GM12873 (cell line): ENCODE measurements around the gene EME2.

Source experiments
- TF ChIP-seq, protein P1 (sequence below): IDR thresholded peaks from 2 replicates; pipeline ENCODE4 v1.5.1; 2012; ENCODE audit warnings: low read depth, mild to moderate bottlenecking, moderate library complexity, low read length, control low read depth; ENCODE audit not compliant: insufficient read depth; ENCODE audit errors: missing control alignments

Gene EME2

DNA sequence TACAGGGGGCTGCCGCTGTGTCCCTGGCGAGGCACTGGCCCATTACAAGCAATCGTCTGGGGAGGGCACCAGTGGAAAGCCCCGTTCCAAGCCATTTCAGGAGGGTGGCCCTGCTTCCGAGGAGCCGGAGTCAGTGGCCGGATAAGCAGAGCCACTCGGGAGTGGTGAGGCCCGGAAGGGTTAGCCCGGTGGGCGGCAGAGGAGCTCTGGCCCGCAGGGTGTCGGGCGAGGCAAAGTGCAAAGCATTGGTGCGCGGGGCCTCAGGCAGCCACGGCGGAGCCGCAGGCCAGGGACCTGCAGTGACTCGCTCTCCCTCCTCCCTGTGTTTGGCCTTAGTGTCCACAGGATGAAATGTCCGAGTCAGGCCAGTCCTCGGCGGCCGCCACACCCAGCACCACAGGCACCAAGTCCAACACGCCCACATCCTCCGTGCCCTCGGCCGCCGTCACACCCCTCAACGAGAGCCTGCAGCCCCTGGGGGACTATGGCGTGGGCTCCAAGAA, 25.9 kb upstream of the EME2 start:
- TF ChIP-seq, protein P1, sequence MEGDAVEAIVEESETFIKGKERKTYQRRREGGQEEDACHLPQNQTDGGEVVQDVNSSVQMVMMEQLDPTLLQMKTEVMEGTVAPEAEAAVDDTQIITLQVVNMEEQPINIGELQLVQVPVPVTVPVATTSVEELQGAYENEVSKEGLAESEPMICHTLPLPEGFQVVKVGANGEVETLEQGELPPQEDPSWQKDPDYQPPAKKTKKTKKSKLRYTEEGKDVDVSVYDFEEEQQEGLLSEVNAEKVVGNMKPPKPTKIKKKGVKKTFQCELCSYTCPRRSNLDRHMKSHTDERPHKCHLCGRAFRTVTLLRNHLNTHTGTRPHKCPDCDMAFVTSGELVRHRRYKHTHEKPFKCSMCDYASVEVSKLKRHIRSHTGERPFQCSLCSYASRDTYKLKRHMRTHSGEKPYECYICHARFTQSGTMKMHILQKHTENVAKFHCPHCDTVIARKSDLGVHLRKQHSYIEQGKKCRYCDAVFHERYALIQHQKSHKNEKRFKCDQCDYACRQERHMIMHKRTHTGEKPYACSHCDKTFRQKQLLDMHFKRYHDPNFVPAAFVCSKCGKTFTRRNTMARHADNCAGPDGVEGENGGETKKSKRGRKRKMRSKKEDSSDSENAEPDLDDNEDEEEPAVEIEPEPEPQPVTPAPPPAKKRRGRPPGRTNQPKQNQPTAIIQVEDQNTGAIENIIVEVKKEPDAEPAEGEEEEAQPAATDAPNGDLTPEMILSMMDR: no peak

DNA sequence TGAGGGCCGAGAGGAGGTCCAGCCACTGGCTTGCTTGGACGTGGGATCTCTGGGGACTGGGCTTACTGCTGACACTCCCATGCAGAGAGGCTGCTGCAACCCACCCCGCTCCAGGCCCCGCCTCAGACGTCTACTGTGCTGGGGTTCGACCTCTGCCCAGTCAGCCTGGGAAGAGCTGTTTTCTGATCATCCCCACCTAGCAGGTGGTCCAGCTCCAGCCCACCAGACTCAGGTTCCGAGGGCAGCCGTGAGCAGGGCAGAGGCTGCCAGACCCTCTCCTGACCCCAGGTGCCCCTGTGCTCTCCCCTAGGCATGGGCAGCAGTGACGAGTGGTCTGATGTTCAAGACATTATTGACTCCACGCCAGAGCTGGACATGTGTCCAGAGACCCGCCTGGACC, 24.7 kb upstream of the EME2 start:
- TF ChIP-seq, protein P1: no peak

DNA sequence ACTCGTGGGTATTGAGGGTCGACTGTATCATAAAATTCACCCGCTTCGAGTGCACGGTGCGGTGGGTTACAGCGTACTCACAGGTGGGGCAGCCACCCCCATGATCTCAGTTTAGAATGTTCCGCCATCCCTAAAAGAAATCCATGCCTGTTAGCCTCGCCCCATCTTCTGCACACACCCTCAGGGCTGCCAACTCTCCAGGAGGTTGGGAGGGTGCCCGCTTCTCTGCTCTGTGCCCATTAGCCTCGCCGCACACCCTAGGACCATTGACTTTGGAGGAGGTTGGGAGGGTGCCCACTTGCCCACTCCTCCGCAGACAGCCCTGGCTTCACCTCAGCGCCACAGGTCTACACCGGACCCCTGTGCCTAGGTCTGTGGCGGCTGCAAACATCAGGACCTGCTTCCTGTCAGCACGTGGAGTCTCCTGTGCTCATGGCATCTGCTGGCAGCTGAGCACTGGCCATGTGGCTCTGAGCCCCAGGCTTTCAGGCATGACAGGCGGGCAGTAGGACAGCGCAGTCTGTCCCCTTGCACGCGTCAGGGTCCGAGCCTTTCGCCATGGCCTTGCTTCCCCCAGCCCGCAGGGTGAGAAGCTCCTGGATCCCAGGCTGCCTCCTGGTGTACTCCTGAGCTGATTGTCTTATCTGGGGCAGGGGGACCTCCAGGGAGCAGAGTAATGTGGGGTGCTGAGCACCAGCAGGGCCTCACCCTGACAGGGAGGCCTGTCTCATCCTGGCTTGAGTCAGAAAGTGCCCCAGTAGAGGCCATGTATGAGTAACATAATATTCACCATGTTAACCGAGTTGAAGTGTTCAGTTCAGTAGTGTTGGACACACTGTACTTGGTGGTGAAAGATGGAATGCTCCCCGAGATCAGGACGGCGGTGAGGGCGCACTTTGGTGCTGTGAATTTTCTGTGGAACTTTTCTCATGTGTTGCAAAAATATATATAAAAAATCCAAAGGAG, 23.2 kb upstream of the EME2 start:
- TF ChIP-seq, protein P1: no peak

DNA sequence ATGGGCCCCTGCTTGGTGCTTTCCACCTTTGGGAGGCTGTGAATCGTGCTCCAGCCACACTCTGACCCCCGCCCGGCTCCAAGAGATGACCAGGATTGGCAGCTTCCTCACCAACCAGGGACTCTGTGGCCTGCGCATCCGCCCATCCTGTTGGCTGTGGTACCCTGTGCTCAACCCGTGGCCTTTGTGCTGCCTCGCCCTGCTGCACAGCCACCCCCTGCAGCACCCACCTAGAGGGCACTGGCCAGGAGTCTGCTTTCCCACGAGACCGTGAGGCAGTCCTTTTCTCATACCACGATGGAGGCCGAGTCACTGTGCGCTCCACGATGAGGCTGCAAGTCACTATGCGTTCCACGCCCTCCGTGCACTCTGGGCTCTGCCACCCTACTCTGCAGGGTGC, 20.7 kb upstream of the EME2 start:
- TF ChIP-seq, protein P1: no peak

- TF ChIP-seq, protein P1: no peak
These were observed 19.8 kb upstream of the EME2 start for GRCh38 chr16:1752853-1753252.

DNA sequence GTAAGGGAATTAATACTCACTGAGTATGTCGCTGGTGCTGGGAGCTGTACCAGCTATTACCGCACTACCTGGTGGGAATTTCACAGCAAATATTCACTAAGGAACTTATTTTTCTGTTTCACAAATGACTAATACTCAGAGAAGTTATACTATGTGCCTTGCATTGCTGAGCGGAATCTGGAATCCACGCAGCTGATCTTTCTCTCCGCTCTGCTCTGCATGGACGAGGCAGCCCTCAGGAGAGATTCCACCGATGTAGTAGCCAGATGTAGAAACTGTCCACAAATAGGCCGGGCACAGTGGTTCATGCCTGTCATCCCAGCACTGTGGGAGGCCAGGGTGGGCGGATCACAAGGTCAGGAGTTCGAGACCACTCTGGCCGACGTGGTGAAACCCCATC, 18.4 kb upstream of the EME2 start:
- TF ChIP-seq, protein P1: no peak

GRCh38 chr16:1757714-1758461, 14.7 kb upstream of the EME2 start:
- TF ChIP-seq, protein P1: no peak
